H9 (cell line): ENCODE results near the gene FXYD3. TPM values are rescaled to one million over a fixed set of nuclear protein-coding genes. Genes with fewer than 3 reads are reported as not detected.

Source experiments
- DNase-seq: peaks from one replicate; pipeline ENCODE4 v3.0.0-alpha.2; 2017
- H2AFZ ChIP-seq: one replicate; pipeline ENCODE4 v1.6.1; 2013; ENCODE audit warnings: mild to moderate bottlenecking, low read length, control low read depth, moderate library complexity
- H2AK5ac ChIP-seq: 2 replicates; pipeline ENCODE4 v1.6.1; 2013; ENCODE audit warnings: low read length, control low read depth, mixed read lengths; ENCODE audit not compliant: insufficient read length
- H2BK120ac ChIP-seq: one replicate; pipeline ENCODE4 v1.6.1; 2013; ENCODE audit warnings: low read depth, mild to moderate bottlenecking, low read length, control low read depth, inconsistent platforms; ENCODE audit not compliant: poor library complexity, severe bottlenecking
- H2BK12ac ChIP-seq: 2 replicates; pipeline ENCODE4 v1.6.1; 2013; ENCODE audit warnings: low read length, control low read depth, mixed read lengths, low read depth; ENCODE audit not compliant: insufficient read length
- H2BK15ac ChIP-seq: 2 replicates; pipeline ENCODE4 v1.6.1; 2013; ENCODE audit warnings: low read depth, low read length, control low read depth
- H2BK20ac ChIP-seq: one replicate; pipeline ENCODE4 v1.6.1; 2013; ENCODE audit warnings: low read depth, mild to moderate bottlenecking, low read length, control low read depth, inconsistent platforms; ENCODE audit not compliant: poor library complexity, severe bottlenecking
- H2BK5ac ChIP-seq: 2 replicates; pipeline ENCODE4 v1.6.1; 2013; ENCODE audit warnings: low read length, control low read depth, mixed read lengths; ENCODE audit not compliant: insufficient read length
- H3K14ac ChIP-seq: 2 replicates; pipeline ENCODE4 v1.6.1; 2013; ENCODE audit warnings: low read length, control low read depth; ENCODE audit not compliant: insufficient read depth
- H3K18ac ChIP-seq: 2 replicates; pipeline ENCODE4 v1.6.1; 2013; ENCODE audit warnings: low read depth, mild to moderate bottlenecking, mixed read lengths, low read length, control low read depth; ENCODE audit not compliant: insufficient read length
- H3K23ac ChIP-seq: 2 replicates; pipeline ENCODE4 v1.6.1; 2013; ENCODE audit warnings: low read length, control low read depth, mixed read lengths, low read depth; ENCODE audit not compliant: insufficient read length
- H3K23me2 ChIP-seq: 2 replicates; pipeline ENCODE4 v1.6.1; 2013; ENCODE audit warnings: low read depth, mild to moderate bottlenecking, mixed read lengths, low read length, control low read depth; ENCODE audit not compliant: insufficient read length, poor library complexity, severe bottlenecking
- H3K27ac ChIP-seq: 2 replicates; pipeline ENCODE4 v1.5.1; 2013; ENCODE audit warnings: low read length, control low read depth, mixed read lengths, low read depth; ENCODE audit not compliant: insufficient read length
- H3K27me3 ChIP-seq: 2 replicates; pipeline ENCODE4 v1.6.1; 2013; ENCODE audit warnings: low read length, control low read depth, inconsistent platforms; ENCODE audit not compliant: insufficient read depth
- H3K4ac ChIP-seq: 2 replicates; pipeline ENCODE4 v1.6.1; 2013; ENCODE audit warnings: low read depth, mild to moderate bottlenecking, control low read depth, inconsistent platforms, low read length, moderate library complexity
- H3K4me1 ChIP-seq: 2 replicates; pipeline ENCODE4 v1.6.1; 2013; ENCODE audit warnings: low read length, control low read depth, inconsistent platforms; ENCODE audit not compliant: insufficient read depth
- H3K4me2 ChIP-seq: 2 replicates; pipeline ENCODE4 v1.6.1; 2013; ENCODE audit warnings: low read length, control low read depth, mixed read lengths; ENCODE audit not compliant: insufficient read length, insufficient read depth
- H3K56ac ChIP-seq: 2 replicates; pipeline ENCODE4 v1.6.1; 2013; ENCODE audit warnings: low read depth, mild to moderate bottlenecking, mixed read lengths, low read length, control low read depth; ENCODE audit not compliant: insufficient read length
- H3K79me1 ChIP-seq: 2 replicates; pipeline ENCODE4 v1.6.1; 2013; ENCODE audit warnings: low read depth, mild to moderate bottlenecking, moderate library complexity, low read length, control low read depth, inconsistent platforms; ENCODE audit not compliant: insufficient read depth, poor library complexity, severe bottlenecking
- H3K79me2 ChIP-seq: 2 replicates; pipeline ENCODE4 v1.6.1; 2013; ENCODE audit warnings: low read length, control low read depth, inconsistent platforms; ENCODE audit not compliant: insufficient read depth
- H3K9ac ChIP-seq: 2 replicates; pipeline ENCODE4 v1.6.1; 2013; ENCODE audit warnings: low read length, control low read depth, mixed read lengths; ENCODE audit not compliant: insufficient read length; ENCODE audit errors: extremely low read depth
- H3K9me3 ChIP-seq: one replicate; pipeline ENCODE4 v1.6.1; 2013; ENCODE audit warnings: low read depth, low read length, inconsistent platforms; ENCODE audit not compliant: control insufficient read depth
- H3T11ph ChIP-seq: one replicate; pipeline ENCODE4 v1.6.1; 2013; ENCODE audit warnings: mild to moderate bottlenecking, low read length, control low read depth, inconsistent platforms
- H4K20me1 ChIP-seq: one replicate; pipeline ENCODE4 v1.6.1; 2013; ENCODE audit not compliant: control insufficient read depth, insufficient read length, insufficient read depth
- H4K5ac ChIP-seq: 2 replicates; pipeline ENCODE4 v1.6.1; 2013; ENCODE audit warnings: low read depth, mild to moderate bottlenecking, mixed read lengths, low read length, control low read depth; ENCODE audit not compliant: insufficient read length
- H4K8ac ChIP-seq: replicated peaks from 2 replicates; pipeline ENCODE4 v1.6.1; 2013; ENCODE audit warnings: low read length, control low read depth, mixed read lengths, low read depth; ENCODE audit not compliant: insufficient read length
- H4K91ac ChIP-seq: 2 replicates; pipeline ENCODE4 v1.6.1; 2013; ENCODE audit warnings: low read depth, mild to moderate bottlenecking, moderate library complexity, mixed read lengths, low read length, control low read depth; ENCODE audit not compliant: insufficient read length
- H3K27ac Mint-ChIP-seq, 3 experiments: 2 replicates in 2 of 3; 3 replicates in 1 of 3; pipeline ENCODE4 v1.8.0; 2020 to 2021; ENCODE audit warnings: mixed read lengths in 3 of 3, mild to moderate bottlenecking in 1 of 3, moderate library complexity in 1 of 3
- H3K27me3 Mint-ChIP-seq: 2 replicates; pipeline ENCODE4 v1.8.0; 2021; ENCODE audit warnings: low read depth, mild to moderate bottlenecking, moderate library complexity, mixed read lengths
- H3K36me3 Mint-ChIP-seq, 3 experiments: 2 replicates in 2 of 3; 3 replicates in 1 of 3; pipeline ENCODE4 v1.8.0; 2020 to 2021; ENCODE audit warnings: low read depth in 3 of 3, mixed read lengths in 3 of 3; ENCODE audit not compliant: insufficient read depth in 1 of 3
- H3K4me1 Mint-ChIP-seq, 2 experiments: 2 replicates each; pipeline ENCODE4 v1.8.0; 2020; ENCODE audit warnings: mixed read lengths in 2 of 2
- H3K4me3 Mint-ChIP-seq, 2 experiments: 2 replicates in 1 of 2; 3 replicates in 1 of 2; pipeline ENCODE4 v1.8.0; 2020 to 2021; ENCODE audit warnings: mild to moderate bottlenecking in 2 of 2, mixed read lengths in 2 of 2, moderate library complexity in 1 of 2
- H3K9me3 Mint-ChIP-seq, 2 experiments: 2 replicates in 1 of 2; 3 replicates in 1 of 2; pipeline ENCODE4 v1.8.0; 2020; ENCODE audit warnings: mild to moderate bottlenecking in 2 of 2, mixed read lengths in 2 of 2, moderate library complexity in 1 of 2
- WGBS: extraction: QIAGEN DNeasy Blood & Tissue Kit; methylation state at CpG from one replicate; pipeline ENCODE4 v1.1.7; 2013; ENCODE audit warnings: missing lambda C conversion rate, low lambda C conversion rate, mixed read lengths; ENCODE audit not compliant: insufficient read length; ENCODE audit errors: extremely low coverage; 5-methylcytosine and 5-hydroxymethylcytosine counted together
- total RNA-seq: library from RNA; stranded (reverse); gene quantifications from 2 replicates; pipeline ENCODE4 v1.2.1, GENCODE V29; 2021
- TF ChIP-seq, protein P1 (sequence below): fragments of 200-600 bp; sonication (generic); conservative IDR thresholded peaks from 3 replicates; pipeline ENCODE4 v1.8.0; 2021; ENCODE audit warnings: antibody characterized with exemption, mild to moderate bottlenecking

The FXYD3 gene
- total RNA-seq, 1 experiment from 2014 or later = 1.5 TPM

DNA sequence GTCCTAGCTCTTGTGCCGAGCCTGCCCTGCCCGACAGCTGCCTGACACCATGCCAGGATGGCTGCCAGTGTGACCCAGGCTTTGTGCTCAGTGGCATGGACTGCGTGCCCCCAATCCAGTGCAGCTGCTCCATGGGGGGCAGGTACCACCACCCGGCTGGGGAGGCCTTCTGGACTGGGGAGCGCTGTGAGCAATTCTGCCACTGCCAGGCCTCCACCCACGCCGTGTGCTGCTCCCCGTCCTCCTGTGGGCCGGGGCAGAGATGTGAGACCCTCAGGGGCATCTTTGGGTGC, 9.4 kb upstream of the FXYD3 start:
- Histone ChIP-seq H4K20me1 (peaks cover 7% of the 10 kb centered on the region), H3K4me2 (no peak overlapping the region), H4K91ac (no peak overlapping the region), H3K14ac (no peak overlapping the region), H4K5ac (no peak overlapping the region), H3T11ph (no peak overlapping the region), H3K79me2 (no peaks in the 10 kb centered on the region), H4K8ac (no peak overlapping the region), H3K27ac (no peak overlapping the region), H3K4me1 (no peaks in the 10 kb centered on the region), H2BK20ac (no peak overlapping the region), H3K27me3 (no peaks in the 10 kb centered on the region), H3K23ac (no peak overlapping the region), H2AK5ac (no peak overlapping the region), H3K18ac (no peak overlapping the region), H3K23me2 (no peaks in the 10 kb centered on the region), H2BK15ac (no peak overlapping the region), H3K9ac (no peak overlapping the region), H2BK5ac (no peak overlapping the region), H2BK12ac (no peak overlapping the region), H2AFZ (no peak overlapping the region), H3K9me3 (no peaks in the 10 kb centered on the region), H3K4ac (no peak overlapping the region), H3K56ac (no peak overlapping the region), H2BK120ac (no peak overlapping the region), H3K79me1 (no peaks in the 10 kb centered on the region)
- Mint-ChIP-seq H3K4me1 (peaks cover 7 to 14% of the 10 kb centered on the region in 2 experiments), H3K4me3 (no peak overlapping the region), H3K27me3 (no peaks in the 10 kb centered on the region; the same call in 1 of the 2 replicates), H3K27ac (no peak overlapping the region), H3K9me3 (peaks cover 0 to 6% of the 10 kb centered on the region in 2 experiments; a peak in 3 of 5 replicates), H3K36me3 (peaks cover 0 to 2% (median 0%) of the 10 kb centered on the region in 3 experiments; a peak in 2 of 7 replicates)
- no peak for DNase-seq
- no CpG with 5 or more reads among the region's 9 CpGs for WGBS
- TF ChIP-seq, protein P1, sequence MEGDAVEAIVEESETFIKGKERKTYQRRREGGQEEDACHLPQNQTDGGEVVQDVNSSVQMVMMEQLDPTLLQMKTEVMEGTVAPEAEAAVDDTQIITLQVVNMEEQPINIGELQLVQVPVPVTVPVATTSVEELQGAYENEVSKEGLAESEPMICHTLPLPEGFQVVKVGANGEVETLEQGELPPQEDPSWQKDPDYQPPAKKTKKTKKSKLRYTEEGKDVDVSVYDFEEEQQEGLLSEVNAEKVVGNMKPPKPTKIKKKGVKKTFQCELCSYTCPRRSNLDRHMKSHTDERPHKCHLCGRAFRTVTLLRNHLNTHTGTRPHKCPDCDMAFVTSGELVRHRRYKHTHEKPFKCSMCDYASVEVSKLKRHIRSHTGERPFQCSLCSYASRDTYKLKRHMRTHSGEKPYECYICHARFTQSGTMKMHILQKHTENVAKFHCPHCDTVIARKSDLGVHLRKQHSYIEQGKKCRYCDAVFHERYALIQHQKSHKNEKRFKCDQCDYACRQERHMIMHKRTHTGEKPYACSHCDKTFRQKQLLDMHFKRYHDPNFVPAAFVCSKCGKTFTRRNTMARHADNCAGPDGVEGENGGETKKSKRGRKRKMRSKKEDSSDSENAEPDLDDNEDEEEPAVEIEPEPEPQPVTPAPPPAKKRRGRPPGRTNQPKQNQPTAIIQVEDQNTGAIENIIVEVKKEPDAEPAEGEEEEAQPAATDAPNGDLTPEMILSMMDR = no peak
